ENCODE measurements around the gene ACTR6. TPM values are rescaled to one million over a fixed set of nuclear protein-coding genes. Genes with fewer than 3 reads are reported as not detected.

Gene ACTR6
- total and polyA plus RNA-seq, 2 of the 4 experiments (the other 2 are of a cell fraction): 9.7 to 10.2 TPM

- H2BK120ac ChIP-seq (ENCODE audit: low read depth, low read length): no peak overlapping the region
- ATAC-seq (ENCODE audit: low read depth) (no peak), DNase-seq (no peak)
- no peak overlapping the region for H4K8ac ChIP-seq (ENCODE audit: low read depth in 2 of 2, low read length in 2 of 2)
- H3K4me1 ChIP-seq (ENCODE audit: control insufficient read depth, insufficient read depth, low read length): no peaks in the 10 kb centered on the region
- H3K27me3 ChIP-seq (ENCODE audit: control insufficient read depth, insufficient read depth, low read length): no peaks in the 10 kb centered on the region
- H3K36me3 ChIP-seq (ENCODE audit: control insufficient read depth, insufficient read depth, low read length): no peaks in the 10 kb centered on the region
- no peak overlapping the region for H2BK5ac ChIP-seq (ENCODE audit: low read depth, low read length, poor library complexity, severe bottlenecking)
- no peak overlapping the region for H3K18ac ChIP-seq (ENCODE audit: low read depth, low read length)
- no peak overlapping the region for H3K4me3 ChIP-seq (ENCODE audit: insufficient read depth, low read depth, low read length)
- no peak overlapping the region for H2AFZ ChIP-seq (replicated peaks; ENCODE audit: low read length, poor library complexity)
- dilution Hi-C loops (cut with HindIII; ENCODE audit: low sequenced_read_pairs, unreplicated experiment) (no loop called here), intact Hi-C loops (cut with micrococcal nuclease) (no loop called here), in situ Hi-C loops (cut with MboI; ENCODE audit: low sequenced_read_pairs) (no loop called here)
- no peak overlapping the region for H4K91ac ChIP-seq (ENCODE audit: insufficient read depth, low read depth, low read length)
- H3K9me1 ChIP-seq (ENCODE audit: insufficient read depth, low read length): no peaks in the 10 kb centered on the region
- H2AK5ac ChIP-seq (ENCODE audit: low read depth, low read length): no peak overlapping the region
- H3K9ac ChIP-seq (ENCODE audit: low read depth, low read length): no peak overlapping the region
- no peak overlapping the region for H2BK20ac ChIP-seq (ENCODE audit: low read depth, low read length)
- no peaks in the 10 kb centered on the region for H4K20me1 ChIP-seq (ENCODE audit: insufficient read depth, low read length)
- H3K27ac ChIP-seq (ENCODE audit: insufficient read depth, low read length): no peak overlapping the region
- POLR2A ChIA-PET (ENCODE audit: unreplicated experiment): no interaction called here
- no peak overlapping the region for H2BK15ac ChIP-seq (ENCODE audit: low read depth, low read length)
- no peak overlapping the region for H3K4ac ChIP-seq (ENCODE audit: low read depth, low read length)
- no peak overlapping the region for H3K56ac ChIP-seq (ENCODE audit: extremely low read depth, insufficient read depth, low read length)
- no peak overlapping the region for H3K23ac ChIP-seq (ENCODE audit: low read depth, low read length)
- no peaks in the 10 kb centered on the region for H3K9me3 ChIP-seq (ENCODE audit: control insufficient read depth, insufficient read depth, low read length)
- no TSS peak for BruUV-seq (replicated peaks)
- no peak overlapping the region for H3K4me2 ChIP-seq (ENCODE audit: low read depth, low read length)
- H3K79me1 ChIP-seq (ENCODE audit: low read depth in 1 of 2, low read length in 2 of 2): no peaks in the 10 kb centered on the region
- H2AK9ac ChIP-seq (replicated peaks; ENCODE audit: low read depth, low read length, poor library complexity): no peak overlapping the region
- TF ChIP-seq SMC3 (IDR thresholded peaks at IDR 0.05; ENCODE audit: low read depth, low read length) (no peak), MAZ (IDR thresholded peaks at IDR 0.05; ENCODE audit: borderline replicate concordance, low read depth, low read length) (no peak), NFE2L2 (IDR thresholded peaks at IDR 0.05; ENCODE audit: low read depth, low read length) (no peak), BHLHE40 (IDR thresholded peaks at IDR 0.05; ENCODE audit: low read depth, low read length) (no peak), MXI1 (IDR thresholded peaks at IDR 0.05; ENCODE audit: borderline replicate concordance, low read depth, low read length) (no peak), POLR2A (IDR thresholded peaks at IDR 0.05; ENCODE audit: low read depth, low read length) (no peak), CEBPB (IDR thresholded peaks at IDR 0.05; ENCODE audit: low read depth, low read length) (no peak), FOS (IDR thresholded peaks at IDR 0.05; ENCODE audit: low read depth, low read length) (no peak)
- TF ChIP-seq, protein P1, sequence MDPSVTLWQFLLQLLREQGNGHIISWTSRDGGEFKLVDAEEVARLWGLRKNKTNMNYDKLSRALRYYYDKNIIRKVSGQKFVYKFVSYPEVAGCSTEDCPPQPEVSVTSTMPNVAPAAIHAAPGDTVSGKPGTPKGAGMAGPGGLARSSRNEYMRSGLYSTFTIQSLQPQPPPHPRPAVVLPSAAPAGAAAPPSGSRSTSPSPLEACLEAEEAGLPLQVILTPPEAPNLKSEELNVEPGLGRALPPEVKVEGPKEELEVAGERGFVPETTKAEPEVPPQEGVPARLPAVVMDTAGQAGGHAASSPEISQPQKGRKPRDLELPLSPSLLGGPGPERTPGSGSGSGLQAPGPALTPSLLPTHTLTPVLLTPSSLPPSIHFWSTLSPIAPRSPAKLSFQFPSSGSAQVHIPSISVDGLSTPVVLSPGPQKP (IDR thresholded peaks at IDR 0.05; ENCODE audit: borderline replicate concordance, low read depth, low read length): no peak
- TF ChIP-seq, protein P2, sequence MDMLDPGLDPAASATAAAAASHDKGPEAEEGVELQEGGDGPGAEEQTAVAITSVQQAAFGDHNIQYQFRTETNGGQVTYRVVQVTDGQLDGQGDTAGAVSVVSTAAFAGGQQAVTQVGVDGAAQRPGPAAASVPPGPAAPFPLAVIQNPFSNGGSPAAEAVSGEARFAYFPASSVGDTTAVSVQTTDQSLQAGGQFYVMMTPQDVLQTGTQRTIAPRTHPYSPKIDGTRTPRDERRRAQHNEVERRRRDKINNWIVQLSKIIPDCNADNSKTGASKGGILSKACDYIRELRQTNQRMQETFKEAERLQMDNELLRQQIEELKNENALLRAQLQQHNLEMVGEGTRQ (IDR thresholded peaks at IDR 0.05; ENCODE audit: low read depth, low read length): no peak
- TF ChIP-seq, protein P3, sequence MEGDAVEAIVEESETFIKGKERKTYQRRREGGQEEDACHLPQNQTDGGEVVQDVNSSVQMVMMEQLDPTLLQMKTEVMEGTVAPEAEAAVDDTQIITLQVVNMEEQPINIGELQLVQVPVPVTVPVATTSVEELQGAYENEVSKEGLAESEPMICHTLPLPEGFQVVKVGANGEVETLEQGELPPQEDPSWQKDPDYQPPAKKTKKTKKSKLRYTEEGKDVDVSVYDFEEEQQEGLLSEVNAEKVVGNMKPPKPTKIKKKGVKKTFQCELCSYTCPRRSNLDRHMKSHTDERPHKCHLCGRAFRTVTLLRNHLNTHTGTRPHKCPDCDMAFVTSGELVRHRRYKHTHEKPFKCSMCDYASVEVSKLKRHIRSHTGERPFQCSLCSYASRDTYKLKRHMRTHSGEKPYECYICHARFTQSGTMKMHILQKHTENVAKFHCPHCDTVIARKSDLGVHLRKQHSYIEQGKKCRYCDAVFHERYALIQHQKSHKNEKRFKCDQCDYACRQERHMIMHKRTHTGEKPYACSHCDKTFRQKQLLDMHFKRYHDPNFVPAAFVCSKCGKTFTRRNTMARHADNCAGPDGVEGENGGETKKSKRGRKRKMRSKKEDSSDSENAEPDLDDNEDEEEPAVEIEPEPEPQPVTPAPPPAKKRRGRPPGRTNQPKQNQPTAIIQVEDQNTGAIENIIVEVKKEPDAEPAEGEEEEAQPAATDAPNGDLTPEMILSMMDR (conservative IDR thresholded peaks at IDR 0.05; ENCODE audit: low read depth, low read length): no peak
- CTCF ChIA-PET: no interaction called here
- H3K14ac ChIP-seq (replicated peaks; ENCODE audit: low read depth, low read length): no peak overlapping the region
- WGBS, 2 experiments (ENCODE audit: extremely low coverage in 2 of 2, insufficient read length in 1 of 2): no CpG with 5 or more reads among the region's 1 CpG
- H4K5ac ChIP-seq (ENCODE audit: low read depth, low read length): no peak overlapping the region
These were observed 39.0 kb downstream of the ACTR6 start for GRCh38 chr12:100239589-100239988.

All from IMR-90 (cell line).